GM23338 (cell line): ENCODE data around the gene SHKBP1. TPM values are rescaled to one million over a fixed set of nuclear protein-coding genes. Genes with fewer than 3 reads are reported as not detected.
A peak's percentile ranks its signal among the peaks of the same experiment; 100 is the strongest.

Experiments used
- ATAC-seq: fragments of 200-7000 bp; cut with Tn5 transposase; 3 replicates; pipeline ENCODE4 v1.9.1; 2020
- DNase-seq: peaks from one replicate; pipeline ENCODE4 v3.0.0-alpha.2; 2015; ENCODE audit warnings: low spot score
- H2AFZ ChIP-seq: fragments of 200-600 bp; sonication (generic); 2 replicates; pipeline ENCODE4 v1.8.0; 2016; ENCODE audit warnings: antibody characterized with exemption, mild to moderate bottlenecking, moderate library complexity
- H3F3A ChIP-seq: fragments of 200-600 bp; sonication (generic); replicated peaks from 2 replicates; pipeline ENCODE4 v1.8.0; 2017; ENCODE audit warnings: antibody characterized with exemption, mixed run types, low read depth
- H3K27ac ChIP-seq: fragments of 200-600 bp; sonication (generic); 2 replicates; pipeline ENCODE4 v1.6.1; 2016; ENCODE audit warnings: low read depth
- H3K27me3 ChIP-seq: fragments of 200-600 bp; sonication (generic); 2 replicates; pipeline ENCODE4 v1.8.0; 2016; ENCODE audit warnings: mild to moderate bottlenecking, mixed run types, moderate library complexity; ENCODE audit not compliant: insufficient read depth
- H3K36me3 ChIP-seq: fragments of 200-600 bp; sonication (generic); 2 replicates; pipeline ENCODE4 v1.8.0; 2016; ENCODE audit warnings: mild to moderate bottlenecking; ENCODE audit not compliant: insufficient read depth
- H3K4me1 ChIP-seq: fragments of 200-600 bp; sonication (generic); 2 replicates; pipeline ENCODE4 v1.8.0; 2016; ENCODE audit warnings: mild to moderate bottlenecking, moderate library complexity; ENCODE audit not compliant: insufficient read depth
- H3K4me2 ChIP-seq: fragments of 200-600 bp; sonication (generic); 2 replicates; pipeline ENCODE4 v1.7.1; 2017; ENCODE audit warnings: mixed run types
- H3K4me3 ChIP-seq: fragments of 200-600 bp; sonication (generic); 2 replicates; pipeline ENCODE4 v1.6.1; 2016; ENCODE audit warnings: mixed run types
- H3K79me2 ChIP-seq: fragments of 200-600 bp; sonication (generic); replicated peaks from 2 replicates; pipeline ENCODE4 v1.8.0; 2017; ENCODE audit warnings: mild to moderate bottlenecking; ENCODE audit not compliant: insufficient read depth
- H3K9me2 ChIP-seq: fragments of 200-600 bp; sonication (generic); 2 replicates; pipeline ENCODE4 v1.8.0; 2017; ENCODE audit not compliant: insufficient read depth
- H4K20me1 ChIP-seq: fragments of 200-600 bp; sonication (generic); replicated peaks from 2 replicates; pipeline ENCODE4 v1.8.0; 2017; ENCODE audit warnings: mild to moderate bottlenecking; ENCODE audit not compliant: insufficient read depth
- H3K27ac Mint-ChIP-seq: 2 replicates; pipeline ENCODE4 v1.8.0; 2020; ENCODE audit warnings: inconsistent platforms, mild to moderate bottlenecking, moderate library complexity, mixed read lengths
- H3K27me3 Mint-ChIP-seq: 3 replicates; pipeline ENCODE4 v1.8.0; 2022; ENCODE audit warnings: low read depth, mild to moderate bottlenecking, moderate library complexity, mixed read lengths, inconsistent platforms; ENCODE audit not compliant: insufficient read depth, poor library complexity
- H3K36me3 Mint-ChIP-seq: 3 replicates; pipeline ENCODE4 v1.8.0; 2021; ENCODE audit warnings: low read depth, mild to moderate bottlenecking, inconsistent platforms, moderate library complexity, mixed read lengths
- H3K4me1 Mint-ChIP-seq: 3 replicates; pipeline ENCODE4 v1.8.0; 2020; ENCODE audit warnings: mild to moderate bottlenecking, inconsistent platforms, mixed read lengths
- H3K4me3 Mint-ChIP-seq: 3 replicates; pipeline ENCODE4 v1.8.0; 2021; ENCODE audit warnings: moderate library complexity, mild to moderate bottlenecking, inconsistent platforms, mixed read lengths
- H3K9me3 Mint-ChIP-seq: 3 replicates; pipeline ENCODE4 v1.8.0; 2020; ENCODE audit warnings: moderate library complexity, mild to moderate bottlenecking, inconsistent platforms, mixed read lengths
- CREB1 ChIP-seq: fragments of 250-450 bp; sonication (Bioruptor Pico); IDR thresholded peaks from 2 replicates; pipeline ENCODE4 v1.5.0; 2020; ENCODE audit warnings: low read depth, mild to moderate bottlenecking, moderate library complexity
- JUNB ChIP-seq: IDR thresholded peaks from one replicate; pipeline ENCODE4 v1.6.1; 2016; ENCODE audit warnings: antibody characterized with exemption; ENCODE audit not compliant: unreplicated experiment
- NANOG ChIP-seq: IDR thresholded peaks from 2 replicates; pipeline ENCODE4 v1.6.1; 2016; ENCODE audit warnings: antibody characterized with exemption, borderline replicate concordance
- POLR2AphosphoS5 ChIP-seq: IDR thresholded peaks from 2 replicates; pipeline ENCODE4 v1.6.1; 2016; ENCODE audit warnings: antibody characterized with exemption, low read depth
- STAT1 ChIP-seq: IDR thresholded peaks from one replicate; pipeline ENCODE4 v1.6.1; 2016; ENCODE audit warnings: antibody characterized with exemption; ENCODE audit not compliant: unreplicated experiment
- ZNF114 ChIP-seq: fragments of 250-450 bp; sonication (Bioruptor Pico); IDR thresholded peaks from 2 replicates; pipeline ENCODE4 v1.5.0; 2020; ENCODE audit warnings: mild to moderate bottlenecking, moderate library complexity
- polyA plus RNA-seq: library from polyadenylated mRNA; unstranded; fragments of >200 nt; fragmentation: Nextera tagmentation; extraction: Ambion mirVana; gene quantifications from 2 replicates; pipeline ENCODE4 v1.2.1, GENCODE V29; 2016
- total RNA-seq: library from RNA; depleted of rRNA; stranded (reverse); fragments of >200 nt; shearing (Covaris generic); gene quantifications from 2 replicates; pipeline ENCODE4 v1.2.3, GENCODE V29; 2014
- TF ChIP-seq, protein P1 (sequence below): fragments of 250-450 bp; sonication (Bioruptor Pico); IDR thresholded peaks from 2 replicates; pipeline ENCODE4 v1.5.0; 2020; ENCODE audit warnings: mild to moderate bottlenecking, moderate library complexity
- TF ChIP-seq, protein P2 (sequence below): IDR thresholded peaks from one replicate; pipeline ENCODE4 v1.6.1; 2018; ENCODE audit warnings: antibody characterized with exemption; ENCODE audit not compliant: unreplicated experiment

Gene SHKBP1
- total and polyA plus RNA-seq, 2 experiments from 2014 or later, result 63.2 to 69.8 TPM

DNA sequence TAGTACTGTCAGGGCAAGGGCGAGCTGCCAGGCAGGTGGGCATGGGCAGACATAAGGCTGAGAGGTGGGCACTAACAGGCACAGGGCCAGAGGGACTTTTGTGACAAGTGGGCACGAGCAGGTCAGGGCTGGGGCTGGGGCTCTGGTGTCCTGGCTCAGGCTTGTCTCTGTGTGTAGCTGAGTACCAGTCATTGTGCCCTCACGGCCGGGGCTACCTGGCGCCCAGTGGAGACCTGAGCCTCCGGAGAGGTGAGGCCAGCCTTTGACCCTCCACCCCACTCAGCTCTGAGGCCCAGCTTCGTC is 46.1 kb downstream of the SHKBP1 start (continued):
- no peak for TF ChIP-seq POLR2AphosphoS5
- TF ChIP-seq, protein P1, sequence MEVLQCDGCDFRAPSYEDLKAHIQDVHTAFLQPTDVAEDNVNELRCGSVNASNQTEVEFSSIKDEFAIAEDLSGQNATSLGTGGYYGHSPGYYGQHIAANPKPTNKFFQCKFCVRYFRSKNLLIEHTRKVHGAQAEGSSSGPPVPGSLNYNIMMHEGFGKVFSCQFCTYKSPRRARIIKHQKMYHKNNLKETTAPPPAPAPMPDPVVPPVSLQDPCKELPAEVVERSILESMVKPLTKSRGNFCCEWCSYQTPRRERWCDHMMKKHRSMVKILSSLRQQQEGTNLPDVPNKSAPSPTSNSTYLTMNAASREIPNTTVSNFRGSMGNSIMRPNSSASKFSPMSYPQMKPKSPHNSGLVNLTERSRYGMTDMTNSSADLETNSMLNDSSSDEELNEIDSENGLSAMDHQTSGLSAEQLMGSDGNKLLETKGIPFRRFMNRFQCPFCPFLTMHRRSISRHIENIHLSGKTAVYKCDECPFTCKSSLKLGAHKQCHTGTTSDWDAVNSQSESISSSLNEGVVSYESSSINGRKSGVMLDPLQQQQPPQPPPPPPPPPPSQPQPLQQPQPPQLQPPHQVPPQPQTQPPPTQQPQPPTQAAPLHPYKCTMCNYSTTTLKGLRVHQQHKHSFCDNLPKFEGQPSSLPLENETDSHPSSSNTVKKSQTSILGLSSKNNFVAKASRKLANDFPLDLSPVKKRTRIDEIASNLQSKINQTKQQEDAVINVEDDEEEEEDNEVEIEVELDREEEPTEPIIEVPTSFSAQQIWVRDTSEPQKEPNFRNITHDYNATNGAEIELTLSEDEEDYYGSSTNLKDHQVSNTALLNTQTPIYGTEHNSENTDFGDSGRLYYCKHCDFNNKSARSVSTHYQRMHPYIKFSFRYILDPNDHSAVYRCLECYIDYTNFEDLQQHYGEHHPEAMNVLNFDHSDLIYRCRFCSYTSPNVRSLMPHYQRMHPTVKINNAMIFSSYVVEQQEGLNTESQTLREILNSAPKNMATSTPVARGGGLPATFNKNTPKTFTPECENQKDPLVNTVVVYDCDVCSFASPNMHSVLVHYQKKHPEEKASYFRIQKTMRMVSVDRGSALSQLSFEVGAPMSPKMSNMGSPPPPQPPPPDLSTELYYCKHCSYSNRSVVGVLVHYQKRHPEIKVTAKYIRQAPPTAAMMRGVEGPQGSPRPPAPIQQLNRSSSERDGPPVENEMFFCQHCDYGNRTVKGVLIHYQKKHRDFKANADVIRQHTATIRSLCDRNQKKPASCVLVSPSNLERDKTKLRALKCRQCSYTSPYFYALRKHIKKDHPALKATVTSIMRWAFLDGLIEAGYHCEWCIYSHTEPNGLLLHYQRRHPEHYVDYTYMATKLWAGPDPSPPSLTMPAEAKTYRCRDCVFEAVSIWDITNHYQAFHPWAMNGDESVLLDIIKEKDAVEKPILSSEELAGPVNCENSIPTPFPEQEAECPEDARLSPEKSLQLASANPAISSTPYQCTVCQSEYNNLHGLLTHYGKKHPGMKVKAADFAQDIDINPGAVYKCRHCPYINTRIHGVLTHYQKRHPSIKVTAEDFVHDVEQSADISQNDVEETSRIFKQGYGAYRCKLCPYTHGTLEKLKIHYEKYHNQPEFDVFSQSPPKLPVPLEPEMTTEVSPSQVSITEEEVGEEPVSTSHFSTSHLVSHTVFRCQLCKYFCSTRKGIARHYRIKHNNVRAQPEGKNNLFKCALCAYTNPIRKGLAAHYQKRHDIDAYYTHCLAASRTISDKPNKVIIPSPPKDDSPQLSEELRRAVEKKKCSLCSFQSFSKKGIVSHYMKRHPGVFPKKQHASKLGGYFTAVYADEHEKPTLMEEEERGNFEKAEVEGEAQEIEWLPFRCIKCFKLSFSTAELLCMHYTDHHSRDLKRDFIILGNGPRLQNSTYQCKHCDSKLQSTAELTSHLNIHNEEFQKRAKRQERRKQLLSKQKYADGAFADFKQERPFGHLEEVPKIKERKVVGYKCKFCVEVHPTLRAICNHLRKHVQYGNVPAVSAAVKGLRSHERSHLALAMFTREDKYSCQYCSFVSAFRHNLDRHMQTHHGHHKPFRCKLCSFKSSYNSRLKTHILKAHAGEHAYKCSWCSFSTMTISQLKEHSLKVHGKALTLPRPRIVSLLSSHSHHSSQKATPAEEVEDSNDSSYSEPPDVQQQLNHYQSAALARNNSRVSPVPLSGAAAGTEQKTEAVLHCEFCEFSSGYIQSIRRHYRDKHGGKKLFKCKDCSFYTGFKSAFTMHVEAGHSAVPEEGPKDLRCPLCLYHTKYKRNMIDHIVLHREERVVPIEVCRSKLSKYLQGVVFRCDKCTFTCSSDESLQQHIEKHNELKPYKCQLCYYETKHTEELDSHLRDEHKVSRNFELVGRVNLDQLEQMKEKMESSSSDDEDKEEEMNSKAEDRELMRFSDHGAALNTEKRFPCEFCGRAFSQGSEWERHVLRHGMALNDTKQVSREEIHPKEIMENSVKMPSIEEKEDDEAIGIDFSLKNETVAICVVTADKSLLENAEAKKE (CRISPR knock-in tag), result no peak

DNA sequence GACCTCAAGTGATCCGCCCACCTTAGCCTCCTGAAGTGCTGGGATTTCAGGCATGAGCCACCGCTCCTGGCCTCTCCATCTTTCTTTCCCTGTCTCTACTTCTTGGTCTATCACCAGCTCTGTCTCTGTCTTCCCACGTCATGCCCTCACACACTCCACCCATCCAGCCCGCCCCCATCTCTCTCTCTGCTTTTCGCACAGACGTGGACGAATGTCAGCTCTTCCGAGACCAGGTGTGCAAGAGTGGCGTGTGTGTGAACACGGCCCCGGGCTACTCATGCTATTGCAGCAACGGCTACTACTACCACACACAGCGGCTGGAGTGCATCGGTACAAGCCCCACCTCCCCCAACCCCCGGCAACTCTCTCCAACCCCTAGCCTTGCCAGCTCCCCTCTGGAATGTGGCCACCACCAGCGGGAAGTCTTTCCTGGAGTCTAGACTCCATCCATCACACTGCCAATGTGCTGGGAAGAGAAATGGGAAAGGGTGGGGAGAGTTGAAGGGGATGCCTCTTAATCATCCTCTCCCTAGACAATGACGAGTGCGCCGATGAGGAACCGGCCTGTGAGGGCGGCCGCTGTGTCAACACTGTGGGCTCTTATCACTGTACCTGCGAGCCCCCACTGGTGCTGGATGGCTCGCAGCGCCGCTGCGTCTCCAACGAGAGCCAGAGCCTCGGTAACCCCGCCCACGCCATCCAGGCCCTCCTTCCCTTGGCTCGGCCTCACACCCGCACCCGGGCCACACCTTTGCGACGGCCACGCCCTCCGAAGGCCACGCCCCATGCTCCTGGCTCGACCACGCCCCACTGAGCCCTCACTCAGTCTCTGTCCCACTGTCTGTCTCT is 47.0 kb downstream of the SHKBP1 start:
- Histone ChIP-seq H3K27me3 (no peaks in the 10 kb centered on the region), H3K9me2 (no peaks in the 10 kb centered on the region), H3K4me1 (peaks cover 11% of the 10 kb centered on the region), H3F3A (peaks cover 9% of the 10 kb centered on the region; the same call in 1 of the 2 replicates), H3K36me3 (peaks cover 12% of the 10 kb centered on the region; the same call in 1 of the 2 replicates), H3K4me2 (peak overlapping the region; percentile 84), H3K79me2 (no peaks in the 10 kb centered on the region), H4K20me1 (peaks cover 2% of the 10 kb centered on the region), H2AFZ (0 out of 2 replicates have a peak overlapping the region, but pooled peaks have one; percentile 66), H3K4me3 (peak overlapping the region; percentile 53), H3K27ac (peak overlapping the region; percentile 79)
- peak; percentile 94 for ATAC-seq
- Mint-ChIP-seq H3K27ac (peak overlapping the region; percentile 66; the same call in 1 of the 2 replicates), H3K36me3 (peaks cover 48% of the 10 kb centered on the region), H3K4me3 (peak overlapping the region; percentile 49), H3K27me3 (peaks cover 17% of the 10 kb centered on the region), H3K9me3 (no peaks in the 10 kb centered on the region; the same call in 2 of the 3 replicates), H3K4me1 (peaks cover 16% of the 10 kb centered on the region)
- DNase-seq, result peak; percentile 98
- TF ChIP-seq, protein P2, sequence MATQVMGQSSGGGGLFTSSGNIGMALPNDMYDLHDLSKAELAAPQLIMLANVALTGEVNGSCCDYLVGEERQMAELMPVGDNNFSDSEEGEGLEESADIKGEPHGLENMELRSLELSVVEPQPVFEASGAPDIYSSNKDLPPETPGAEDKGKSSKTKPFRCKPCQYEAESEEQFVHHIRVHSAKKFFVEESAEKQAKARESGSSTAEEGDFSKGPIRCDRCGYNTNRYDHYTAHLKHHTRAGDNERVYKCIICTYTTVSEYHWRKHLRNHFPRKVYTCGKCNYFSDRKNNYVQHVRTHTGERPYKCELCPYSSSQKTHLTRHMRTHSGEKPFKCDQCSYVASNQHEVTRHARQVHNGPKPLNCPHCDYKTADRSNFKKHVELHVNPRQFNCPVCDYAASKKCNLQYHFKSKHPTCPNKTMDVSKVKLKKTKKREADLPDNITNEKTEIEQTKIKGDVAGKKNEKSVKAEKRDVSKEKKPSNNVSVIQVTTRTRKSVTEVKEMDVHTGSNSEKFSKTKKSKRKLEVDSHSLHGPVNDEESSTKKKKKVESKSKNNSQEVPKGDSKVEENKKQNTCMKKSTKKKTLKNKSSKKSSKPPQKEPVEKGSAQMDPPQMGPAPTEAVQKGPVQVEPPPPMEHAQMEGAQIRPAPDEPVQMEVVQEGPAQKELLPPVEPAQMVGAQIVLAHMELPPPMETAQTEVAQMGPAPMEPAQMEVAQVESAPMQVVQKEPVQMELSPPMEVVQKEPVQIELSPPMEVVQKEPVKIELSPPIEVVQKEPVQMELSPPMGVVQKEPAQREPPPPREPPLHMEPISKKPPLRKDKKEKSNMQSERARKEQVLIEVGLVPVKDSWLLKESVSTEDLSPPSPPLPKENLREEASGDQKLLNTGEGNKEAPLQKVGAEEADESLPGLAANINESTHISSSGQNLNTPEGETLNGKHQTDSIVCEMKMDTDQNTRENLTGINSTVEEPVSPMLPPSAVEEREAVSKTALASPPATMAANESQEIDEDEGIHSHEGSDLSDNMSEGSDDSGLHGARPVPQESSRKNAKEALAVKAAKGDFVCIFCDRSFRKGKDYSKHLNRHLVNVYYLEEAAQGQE, result no peak
- TF ChIP-seq JUNB, result no peak
- no peak for TF ChIP-seq POLR2AphosphoS5
- no peak for TF ChIP-seq STAT1
- no peak for TF ChIP-seq ZNF114 (CRISPR knock-in tag)
- no peak; the same call in 1 of the 2 replicates for TF ChIP-seq CREB1 (CRISPR knock-in tag)
- no peak for TF ChIP-seq NANOG
